Stimulated activated CD8-positive, alpha-beta memory T cell treated with anti-CD3 and anti-CD28 coated beads, Interleukin-12 subunit alpha, Interleukin-12 subunit beta, amount 100 ng/mL, for 24 hours (primary cell): ENCODE data around the gene GHRL.

Experiments used
- DNase-seq: peaks from one replicate; pipeline ENCODE4 v3.0.0-alpha.2; 2020; ENCODE audit errors: extremely low read depth

GHRL gene, protein sequence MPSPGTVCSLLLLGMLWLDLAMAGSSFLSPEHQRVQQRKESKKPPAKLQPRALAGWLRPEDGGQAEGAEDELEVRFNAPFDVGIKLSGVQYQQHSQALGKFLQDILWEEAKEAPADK

DNA sequence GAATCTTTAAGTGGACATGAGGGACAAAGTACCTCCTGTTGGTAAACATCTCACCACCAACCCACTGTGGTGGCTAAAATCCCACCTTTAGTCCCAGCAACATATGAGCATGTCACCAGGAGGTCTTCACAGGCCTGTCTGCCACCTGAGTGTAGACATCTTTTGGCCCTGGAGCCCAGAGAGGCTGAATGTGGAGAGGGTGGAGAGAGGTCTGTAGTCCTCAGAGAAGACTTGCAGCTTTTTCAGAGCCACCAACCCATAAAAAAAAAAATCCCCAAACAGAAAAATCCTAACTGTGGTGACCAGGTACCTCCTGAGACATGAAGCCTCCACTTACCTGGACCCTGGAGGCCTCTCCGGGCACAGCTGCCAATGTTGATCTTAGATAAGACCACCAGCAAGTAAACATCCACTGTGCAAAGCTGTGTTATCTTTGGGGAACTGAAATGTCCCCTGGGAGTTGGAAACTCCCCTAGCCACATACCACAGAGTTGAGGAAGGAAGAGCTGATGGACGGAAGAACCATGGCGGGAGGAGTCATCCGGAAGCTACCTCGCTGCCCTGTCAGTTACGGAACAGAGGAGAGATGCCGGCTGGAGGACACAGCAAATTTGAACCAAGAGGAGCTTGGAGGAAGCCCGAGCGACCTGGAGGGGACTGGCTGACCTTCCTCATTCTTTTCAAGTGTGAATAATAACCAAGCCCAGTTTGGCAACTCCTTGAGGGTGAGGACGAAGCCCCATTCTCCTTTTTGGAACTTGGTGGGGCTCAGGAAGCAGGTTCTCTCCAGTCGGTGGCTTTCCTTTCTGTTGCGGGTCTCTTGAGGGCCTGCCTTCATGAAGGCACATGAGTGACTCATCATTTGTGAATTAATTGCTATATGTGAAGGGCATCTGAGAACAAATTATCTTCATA is at the start of gene GHRL:
Gene GHRL (minus strand): TSS at position 443 of the 915 bp plus-strand sequence. CDS start 2,767 bp downstream, outside the sequence.
- no peak for DNase-seq

DNA sequence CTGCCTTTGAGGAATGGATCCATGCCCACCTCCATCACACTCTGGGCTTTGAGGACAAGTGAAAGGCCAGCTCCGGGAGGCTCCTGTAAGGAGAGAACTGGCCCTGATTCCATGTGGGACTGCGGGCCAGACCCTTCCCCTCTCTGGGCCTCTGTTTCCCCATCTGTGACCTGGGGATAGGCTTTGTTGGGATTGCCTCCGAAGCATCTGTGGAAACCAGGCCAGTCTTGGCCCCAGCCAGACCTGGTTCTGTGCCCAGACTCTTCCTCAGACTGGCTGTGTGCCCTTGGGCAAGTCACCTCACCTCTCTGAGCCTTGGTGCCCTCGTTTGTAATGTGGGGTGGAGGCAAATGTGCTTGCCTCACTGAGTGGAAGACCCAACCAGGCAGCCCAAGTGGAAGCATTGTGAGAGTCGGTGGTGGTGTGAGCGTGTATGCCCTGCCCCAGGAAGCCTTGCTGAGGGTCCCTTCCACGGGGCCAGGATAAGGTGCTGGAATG is 49.2 kb upstream of the GHRL start:
- DNase-seq: no peak

DNA sequence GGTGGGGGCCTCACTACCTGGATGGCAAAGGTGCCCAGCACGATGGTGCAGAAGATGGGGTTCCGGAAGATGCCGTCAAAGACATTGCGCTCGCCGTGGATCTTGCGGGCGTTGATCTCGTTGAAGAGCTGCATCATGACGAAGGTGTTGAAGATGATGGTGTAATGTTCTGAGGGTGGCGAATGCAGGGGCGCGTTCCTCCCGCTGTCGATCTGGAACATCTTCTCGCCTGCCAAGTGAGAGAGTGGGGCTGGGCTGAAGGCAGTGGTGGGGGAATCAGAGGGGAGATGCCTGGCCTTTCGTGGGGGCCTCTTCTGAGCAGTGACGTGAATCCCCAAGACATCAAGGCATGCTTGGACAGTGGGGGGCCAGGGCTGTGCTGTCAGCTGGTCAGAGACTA is 47.7 kb upstream of the GHRL start:
- DNase-seq: no peak

DNA sequence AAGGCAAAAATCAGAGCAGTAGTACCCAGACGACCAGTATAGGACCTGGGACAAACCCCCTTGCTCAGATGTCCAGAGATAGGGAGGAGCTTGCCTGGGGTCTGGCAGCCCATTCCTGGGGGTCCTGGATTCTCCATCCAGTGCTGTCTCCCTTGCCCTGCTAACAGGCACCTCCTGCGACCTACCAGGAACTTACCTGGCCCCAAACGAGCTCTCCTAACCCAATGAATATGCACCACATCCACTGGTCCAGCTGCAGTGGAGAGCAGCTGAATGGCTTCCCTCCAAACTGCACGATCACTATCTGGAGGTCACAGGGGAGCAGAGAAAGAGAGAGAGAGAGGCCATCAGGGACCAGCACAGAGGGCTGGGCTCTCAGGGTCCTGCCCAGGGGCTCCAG is 47.3 kb upstream of the GHRL start:
- no peak for DNase-seq

DNA sequence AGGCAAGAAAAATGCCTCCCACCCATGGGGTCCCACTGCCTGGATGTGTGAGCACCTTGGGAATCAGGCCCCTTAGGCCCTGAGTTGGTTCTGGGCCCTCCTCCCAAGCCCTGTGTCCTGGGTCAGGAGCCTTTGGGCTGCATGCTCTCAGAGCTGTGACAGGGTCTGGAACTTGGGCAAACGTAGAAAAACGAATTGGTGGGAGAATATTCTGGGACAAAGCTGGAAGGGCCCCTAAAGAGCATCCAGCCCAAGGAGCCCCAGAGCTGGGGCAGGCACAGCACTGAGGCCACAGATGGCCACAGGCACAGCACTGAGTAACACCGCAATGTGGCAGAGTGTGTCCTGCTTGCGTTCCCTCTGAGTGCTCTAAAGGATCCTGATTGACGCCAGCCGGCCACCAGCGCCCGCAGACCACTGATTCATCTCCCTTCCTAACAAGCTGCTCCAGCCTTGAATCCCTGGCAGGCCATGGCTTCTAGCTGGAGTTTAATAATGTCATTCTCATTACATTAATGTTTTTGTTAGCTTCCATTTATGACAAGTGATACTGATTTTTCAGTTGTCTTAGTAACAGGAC is 46.7 kb upstream of the GHRL start:
- DNase-seq: no peak

DNA sequence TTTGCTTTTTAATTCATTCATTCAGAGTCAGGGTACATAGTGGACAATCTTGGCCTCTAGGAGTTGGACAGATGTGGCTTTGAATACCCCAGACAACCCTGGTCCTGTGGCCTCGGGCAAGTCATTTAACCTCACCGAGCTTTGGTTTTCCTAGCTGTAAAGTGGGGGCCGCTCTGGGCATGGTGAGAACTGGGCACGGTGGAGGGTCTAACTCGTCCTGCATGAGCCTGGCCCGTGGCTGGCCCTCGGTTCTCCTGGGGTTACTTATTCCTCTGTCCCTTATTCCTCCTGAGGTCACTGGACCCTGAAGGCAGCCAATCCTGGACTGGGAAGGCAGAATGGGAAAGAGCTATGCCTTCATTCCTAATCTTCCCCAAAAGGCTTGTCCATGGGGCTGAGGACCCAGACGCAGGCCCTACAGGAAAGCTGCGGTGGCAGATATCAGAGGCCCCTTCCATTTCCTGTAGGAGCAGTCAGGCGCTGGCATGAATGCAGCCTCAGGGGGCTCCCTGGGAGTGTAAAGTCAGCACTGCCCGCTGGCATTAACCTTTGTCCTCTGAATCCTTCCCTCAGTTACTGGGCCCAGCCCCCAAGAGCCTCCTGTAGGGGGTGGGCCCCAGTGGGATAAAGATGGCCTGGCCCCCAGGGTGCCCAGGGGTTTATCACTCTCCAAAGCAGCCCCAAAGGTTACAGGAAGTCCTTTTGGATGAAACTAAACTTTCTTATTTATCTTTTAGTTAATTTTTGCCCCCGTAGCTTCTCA is 46.0 kb upstream of the GHRL start:
- no peak for DNase-seq

DNA sequence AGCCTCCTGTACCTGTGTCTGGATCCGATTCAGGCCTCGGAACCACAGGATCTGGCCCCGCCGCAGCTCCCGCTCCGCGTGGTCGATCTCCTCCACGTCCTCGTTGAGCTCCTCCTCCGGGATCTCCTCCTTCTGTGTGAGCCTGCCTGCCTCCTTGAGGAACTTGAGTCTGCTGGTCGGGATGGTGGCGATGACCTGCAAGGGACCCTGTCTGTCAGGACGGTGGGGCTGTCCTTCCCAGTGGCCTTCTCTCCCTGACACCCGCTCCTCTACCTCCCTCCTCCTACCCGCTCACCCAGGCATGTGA is 45.4 kb upstream of the GHRL start:
- DNase-seq: no peak

DNA sequence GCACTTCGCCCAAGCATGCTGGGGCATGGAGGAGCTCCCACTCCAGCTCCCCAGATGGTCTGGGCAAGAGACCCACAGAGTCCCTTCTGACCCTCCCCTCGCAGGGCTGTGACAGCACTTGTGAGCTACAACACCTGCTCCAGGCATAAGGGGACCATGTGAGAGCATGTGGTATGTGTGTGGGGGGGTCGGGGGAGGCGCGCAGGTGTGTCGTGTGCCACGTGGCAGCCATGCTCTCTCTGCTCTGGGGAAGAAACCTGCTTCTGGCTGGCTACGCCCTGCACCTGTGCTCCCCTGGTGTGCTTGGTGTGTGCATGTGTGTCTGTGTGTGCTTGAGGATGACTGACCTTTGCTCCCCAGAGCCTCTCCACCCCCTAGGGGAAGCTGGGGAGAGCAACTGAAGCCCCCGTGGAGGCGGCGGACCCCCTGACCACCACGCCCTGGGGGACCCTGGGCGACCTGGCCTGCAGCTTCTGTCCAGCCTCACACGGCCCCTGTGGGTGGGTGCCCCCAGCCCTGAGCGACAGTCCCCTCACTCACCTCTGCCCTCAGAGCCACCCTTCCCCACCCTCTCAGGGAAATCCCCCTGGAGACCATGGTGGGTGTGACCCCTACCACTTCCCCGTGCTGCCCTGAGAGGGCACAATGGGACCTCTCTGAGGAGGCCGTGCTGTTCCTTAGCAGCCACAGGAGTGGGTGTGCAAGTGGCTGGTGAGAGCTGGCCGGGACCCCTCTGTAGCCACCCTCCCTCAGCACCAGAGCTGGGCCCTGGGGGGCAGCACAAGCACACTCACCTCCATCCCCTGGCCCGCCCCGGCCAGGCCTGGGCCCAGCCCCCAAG is 44.8 kb upstream of the GHRL start:
- no peak for DNase-seq

DNA sequence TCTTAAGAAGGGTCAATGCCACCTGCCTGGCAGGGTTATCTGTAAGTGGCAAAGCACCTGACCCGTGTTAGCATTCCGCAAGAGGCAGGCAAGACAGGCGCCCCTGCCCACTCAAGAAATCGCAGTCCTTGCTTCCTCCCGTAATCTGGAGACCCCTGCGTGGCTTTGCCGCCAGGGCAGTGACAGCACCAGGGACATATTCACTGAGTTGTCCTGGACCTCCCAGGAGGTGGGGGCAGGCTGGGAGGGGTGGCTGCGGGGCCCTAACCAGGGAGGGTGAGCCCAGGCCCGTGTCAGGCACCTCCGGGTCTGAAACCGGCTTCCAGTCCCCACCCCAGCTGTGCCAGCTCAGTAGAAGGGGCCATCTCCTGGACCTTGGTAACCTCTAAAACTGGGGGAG is 44.0 kb upstream of the GHRL start:
- DNase-seq: no peak

DNA sequence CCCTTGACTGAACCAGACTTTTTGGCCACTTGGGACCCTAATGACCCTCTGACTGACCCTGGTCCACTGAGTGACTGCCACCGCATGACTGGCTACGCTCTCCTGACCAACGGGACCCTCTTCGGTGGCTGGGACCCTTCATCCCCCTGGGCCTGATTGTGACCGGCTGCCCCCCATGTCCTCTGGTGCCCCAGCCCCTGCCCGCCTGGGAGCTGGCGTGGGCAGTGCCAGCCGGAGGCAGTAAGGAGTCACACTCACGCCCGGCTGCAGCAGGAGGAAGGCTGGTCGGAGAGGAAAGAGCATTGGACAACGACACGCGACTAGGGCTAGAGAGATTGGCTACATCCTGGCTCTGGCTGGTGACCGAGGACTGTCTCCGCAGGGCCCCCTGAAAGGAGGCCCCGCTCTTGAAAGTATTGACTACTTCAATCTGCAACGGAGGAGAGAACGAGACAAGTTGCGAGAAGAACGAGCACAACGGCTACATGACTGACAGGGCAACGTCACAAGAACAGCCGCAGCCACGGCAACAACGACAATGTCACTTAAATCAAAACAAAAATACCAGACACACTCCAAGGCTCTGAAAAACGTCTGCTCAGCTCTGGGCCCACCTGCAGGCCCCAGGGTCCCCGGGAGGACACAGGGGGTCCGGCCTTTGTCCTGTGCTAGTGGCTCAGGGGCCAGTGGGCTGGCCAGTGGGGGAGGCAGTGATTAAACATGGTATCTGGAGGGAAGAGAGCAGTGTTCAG is 43.3 kb upstream of the GHRL start:
- no peak for DNase-seq

DNA sequence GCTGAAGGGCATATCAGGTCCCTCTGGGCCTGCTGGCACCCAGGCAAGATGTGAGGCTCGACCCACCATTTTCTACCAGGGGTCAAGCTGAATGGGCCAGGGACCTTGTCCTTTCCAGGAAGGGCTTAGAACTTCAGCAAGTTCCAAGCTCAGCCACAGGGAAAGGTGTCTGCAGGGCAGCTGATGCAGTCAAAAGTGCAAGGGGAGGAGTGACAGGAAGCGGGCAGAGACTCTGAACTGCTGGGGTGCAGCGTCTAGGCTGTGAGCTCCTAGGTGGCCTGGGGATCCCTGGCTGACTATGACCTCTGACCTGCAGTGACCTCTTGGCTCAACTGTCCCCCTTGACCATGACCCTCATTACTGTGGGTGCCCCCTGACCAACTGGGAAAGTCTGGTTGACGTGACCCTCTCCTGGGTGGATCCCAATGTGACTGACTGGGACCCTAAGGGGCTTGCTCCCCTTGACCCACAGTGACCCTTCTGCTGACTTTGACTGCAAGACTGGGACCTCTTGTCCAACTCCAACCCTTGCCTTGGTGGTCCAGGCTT is 42.5 kb upstream of the GHRL start:
- no peak for DNase-seq

DNA sequence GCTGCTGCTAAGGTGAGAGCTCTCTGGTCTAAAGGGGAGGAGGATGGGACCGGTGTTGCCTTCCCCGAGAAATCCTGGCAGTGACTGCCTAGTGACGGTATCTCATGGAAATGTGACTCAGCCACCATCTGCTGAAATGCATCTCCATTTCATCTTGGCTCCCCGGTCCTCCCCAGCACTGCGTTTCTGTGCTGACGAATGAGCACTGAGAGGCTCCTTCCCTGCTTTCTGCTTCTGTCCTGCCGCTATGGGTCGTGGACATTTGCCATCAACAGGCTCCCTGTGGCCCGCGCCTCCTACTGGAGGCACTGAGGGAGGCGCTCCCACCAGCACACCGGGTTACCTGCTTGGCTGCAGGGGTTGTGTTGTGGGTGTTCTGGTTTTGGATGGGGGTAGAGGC is 41.7 kb upstream of the GHRL start:
- no peak for DNase-seq

DNA sequence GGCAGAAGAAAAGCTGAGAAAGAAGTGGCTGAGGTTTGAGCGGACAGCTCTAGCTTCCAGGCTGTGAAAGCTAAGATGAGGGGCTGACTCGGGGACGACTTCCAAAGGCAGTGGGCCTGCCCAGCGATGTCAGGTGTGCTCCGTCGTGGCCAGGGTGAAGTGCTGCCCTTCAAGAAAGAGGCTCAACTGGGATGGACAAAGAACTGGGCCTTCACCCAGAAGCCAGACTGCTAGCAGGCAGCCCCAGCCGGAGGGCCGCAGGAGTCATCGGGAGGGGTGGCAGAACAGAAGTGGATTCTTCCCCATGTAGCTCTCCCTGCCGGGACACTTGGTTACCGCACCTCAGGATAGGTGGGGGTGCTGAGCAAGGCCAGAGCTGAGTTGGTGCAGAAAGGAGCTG is 41.3 kb upstream of the GHRL start:
- DNase-seq: no peak

DNA sequence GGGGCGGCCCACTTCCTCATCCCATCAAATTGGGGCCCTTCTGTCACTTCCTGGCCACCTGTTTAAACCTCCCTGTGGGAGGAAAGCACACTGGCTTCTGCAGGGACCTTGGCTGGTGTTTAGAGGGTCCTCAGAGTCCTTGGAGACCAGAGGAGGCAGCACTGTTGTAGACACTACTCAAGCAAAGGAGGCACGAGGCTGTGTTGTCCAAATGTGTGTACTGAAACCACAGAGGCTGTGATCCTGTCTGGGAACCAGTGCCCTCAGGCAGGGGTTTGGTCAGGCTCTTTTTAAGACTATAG is 40.6 kb upstream of the GHRL start:
- DNase-seq: no peak

DNA sequence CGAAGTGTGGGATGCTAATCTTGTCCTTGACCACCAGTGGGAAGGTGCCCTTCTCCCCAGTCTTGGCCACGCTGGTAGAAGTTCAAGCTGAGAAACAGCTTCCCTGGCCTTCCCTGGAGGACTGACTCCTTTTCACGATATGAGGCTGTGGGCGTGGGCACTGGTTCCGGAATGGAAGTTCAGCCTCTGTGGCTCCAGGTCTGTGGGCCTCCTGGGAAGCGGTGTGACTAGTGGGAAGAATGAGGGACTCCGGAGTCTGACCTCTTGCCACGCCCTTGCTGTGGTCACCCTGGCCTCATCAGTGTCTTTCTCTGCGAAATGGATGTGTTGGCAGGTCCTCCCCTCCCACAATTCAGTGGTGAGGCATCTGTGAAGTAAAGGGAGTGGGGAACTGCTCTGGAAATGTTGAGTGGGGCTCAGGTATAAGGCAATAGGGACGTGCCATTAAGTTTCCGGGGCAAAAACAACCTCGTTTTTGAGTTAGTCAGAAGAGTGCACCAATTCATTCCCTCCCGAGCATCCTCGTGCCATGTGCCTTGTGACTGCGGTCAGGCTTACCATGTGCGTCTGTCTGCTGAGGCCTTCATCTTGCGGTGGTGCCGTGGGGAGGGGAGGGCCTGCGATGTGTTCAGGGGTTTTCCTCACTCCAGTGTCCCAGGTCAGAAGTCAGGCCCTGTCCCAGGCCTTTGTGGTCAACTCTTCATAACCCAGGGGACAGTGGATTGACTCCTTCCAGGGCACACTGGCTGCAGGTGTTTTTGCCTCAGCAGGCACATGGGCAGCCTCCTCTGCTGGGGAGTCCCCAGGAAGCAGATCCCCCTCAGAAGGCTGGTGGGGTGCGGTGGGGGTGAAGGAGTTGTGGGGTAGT is 40.0 kb upstream of the GHRL start:
- no peak for DNase-seq

DNA sequence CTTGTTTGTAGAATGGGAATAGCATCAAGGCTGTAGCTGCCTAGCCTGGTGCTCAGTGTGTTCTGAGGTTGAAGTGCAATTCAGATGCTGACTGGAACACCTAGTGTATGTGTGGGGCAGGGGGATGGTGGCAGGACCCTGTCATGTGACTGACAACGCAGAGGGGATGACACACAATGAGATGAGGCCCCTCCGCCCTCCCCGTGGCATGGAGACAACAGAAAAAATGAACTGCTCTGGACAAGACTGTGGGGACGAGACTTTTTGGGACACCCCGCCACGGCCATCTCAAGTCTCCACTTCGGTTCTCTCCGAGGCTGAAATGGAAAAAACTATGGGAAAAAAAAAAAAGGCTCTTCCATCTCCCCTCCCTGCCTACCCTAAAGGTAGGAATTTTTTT is 38.6 kb upstream of the GHRL start:
- no peak for DNase-seq

DNA sequence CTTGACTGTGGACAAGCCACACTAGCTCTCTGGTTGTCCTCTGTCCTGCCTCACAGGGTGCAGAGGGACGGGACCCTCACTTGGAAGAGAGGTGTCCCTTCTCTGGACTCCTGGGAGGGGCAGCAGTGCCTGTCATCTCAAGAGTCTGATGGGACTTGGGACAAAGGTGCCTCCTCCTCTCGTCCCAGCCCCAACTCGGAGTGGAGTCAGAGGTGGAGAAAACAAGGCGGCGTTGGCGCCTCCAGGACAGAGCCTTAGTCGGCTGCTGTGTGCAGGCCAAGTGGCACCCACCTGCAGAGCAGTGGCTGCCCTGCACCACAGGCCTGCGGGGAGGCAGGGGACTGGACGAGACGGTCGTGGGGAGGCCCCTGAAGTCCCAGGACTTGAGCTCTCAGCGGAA is 37.6 kb upstream of the GHRL start:
- no peak for DNase-seq

DNA sequence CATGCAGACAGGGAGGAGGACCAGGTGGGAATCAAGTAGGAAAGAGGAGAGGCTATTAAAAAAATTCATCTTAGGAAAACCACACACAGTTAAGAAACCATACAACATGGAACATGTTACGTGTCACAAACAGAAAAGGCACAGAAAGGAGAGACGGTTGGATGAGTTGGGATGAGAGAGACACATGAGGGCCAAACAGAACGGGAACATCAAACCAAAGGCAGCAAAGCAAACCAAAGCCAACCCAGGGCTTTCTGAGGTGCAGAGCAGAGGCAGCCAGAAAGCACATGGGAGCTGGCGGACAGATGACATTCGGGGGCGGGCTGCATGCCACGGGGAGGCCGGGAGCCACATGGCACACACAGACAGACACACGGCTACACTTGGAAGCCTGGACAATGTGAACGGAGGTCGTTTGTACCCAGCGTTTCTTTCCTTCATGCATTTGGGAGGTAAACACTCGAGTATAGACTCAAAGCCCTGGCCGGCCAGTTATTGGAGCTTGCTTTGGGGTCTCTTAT is 36.8 kb upstream of the GHRL start:
- no peak for DNase-seq

DNA sequence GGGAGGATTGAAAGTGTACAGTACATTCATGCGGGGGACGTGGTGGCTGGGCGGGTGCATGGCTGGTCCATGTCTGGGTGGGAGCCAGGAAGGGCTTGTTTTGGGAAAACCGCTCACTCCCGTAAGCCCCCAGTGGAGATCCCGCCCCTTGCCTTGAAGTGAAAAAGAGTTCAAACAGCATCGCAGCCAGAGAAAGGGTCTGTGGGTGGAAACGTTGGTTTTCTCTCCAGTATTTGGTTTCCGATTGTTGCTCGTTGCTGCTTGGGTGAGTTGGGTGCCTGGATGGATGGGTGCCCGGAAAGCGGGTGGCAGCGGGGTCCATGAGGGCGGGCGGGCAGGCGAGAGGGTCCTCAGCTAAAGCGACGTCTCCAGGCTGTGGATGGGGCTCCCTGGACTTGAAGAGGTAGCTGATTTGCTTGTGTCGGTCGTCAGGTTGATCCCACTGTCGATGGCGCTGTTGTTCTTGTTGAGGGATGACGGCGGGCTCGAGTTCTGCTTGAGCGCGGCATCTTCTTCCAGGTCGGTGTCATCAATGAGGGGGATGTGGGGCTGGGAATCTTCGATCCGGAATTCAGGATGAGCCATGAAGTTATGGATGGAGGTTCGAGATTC is 35.8 kb upstream of the GHRL start:
- DNase-seq: no peak
